ENCODE results near the gene TRIM69. TPM values are rescaled to one million over a fixed set of nuclear protein-coding genes. Genes with fewer than 3 reads are reported as not detected.

Gene TRIM69
- total RNA-seq, 1 donor from 2014 or later, result 35.4 TPM

DNA sequence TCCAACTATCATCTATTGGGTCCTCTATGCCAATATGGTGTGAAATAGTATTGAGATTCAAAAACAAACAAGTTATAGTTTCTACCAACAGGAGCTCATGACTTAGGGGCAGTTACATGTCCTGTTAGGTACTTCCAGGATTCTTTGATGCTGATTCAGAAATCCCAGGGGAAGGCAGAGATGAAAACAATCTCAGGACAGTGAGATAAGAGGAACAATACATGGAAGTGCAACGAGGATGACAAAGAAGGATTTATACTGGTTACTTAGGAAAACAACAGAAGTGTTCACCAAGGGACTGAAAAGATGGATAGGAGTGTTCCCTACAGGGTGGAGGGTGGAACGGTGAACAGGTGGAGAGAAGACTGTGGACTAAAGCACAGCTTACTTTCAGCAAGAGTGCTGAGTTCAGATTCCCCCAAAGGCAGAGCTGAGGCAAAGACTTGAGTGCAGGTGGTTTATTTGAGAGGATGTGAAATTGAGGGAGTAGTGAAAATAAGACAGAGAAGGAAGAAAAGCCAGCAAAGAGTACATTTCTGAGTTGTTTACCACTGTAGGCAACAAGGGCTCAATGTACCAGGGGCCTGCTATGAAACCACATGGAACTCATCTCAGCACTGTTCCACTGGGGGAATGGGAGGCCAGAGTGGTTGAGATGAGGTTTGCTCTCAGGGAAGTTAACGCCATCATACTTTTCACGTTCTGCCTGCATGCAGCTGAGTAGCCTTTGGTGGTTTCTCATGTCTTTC is 68.1 kb downstream of the TRIM69 start:
- intact Hi-C loops (cut with micrococcal nuclease), result no loop called here
- ATAC-seq (ENCODE audit: low read depth), result no peak
- DNase-seq, result no peak
- Mint-ChIP-seq H3K4me1 (no peaks in the 10 kb centered on the region), H3K4me3 (no peak overlapping the region), H3K27me3 (peaks cover 11% of the 10 kb centered on the region), H3K9me3 (no peaks in the 10 kb centered on the region), H3K27ac (no peak overlapping the region), H3K36me3 (ENCODE audit: low read depth) (no peaks in the 10 kb centered on the region)
- ChIA-PET CTCF (no interaction called here), POLR2A (no interaction called here)
- TF ChIP-seq, protein P1, sequence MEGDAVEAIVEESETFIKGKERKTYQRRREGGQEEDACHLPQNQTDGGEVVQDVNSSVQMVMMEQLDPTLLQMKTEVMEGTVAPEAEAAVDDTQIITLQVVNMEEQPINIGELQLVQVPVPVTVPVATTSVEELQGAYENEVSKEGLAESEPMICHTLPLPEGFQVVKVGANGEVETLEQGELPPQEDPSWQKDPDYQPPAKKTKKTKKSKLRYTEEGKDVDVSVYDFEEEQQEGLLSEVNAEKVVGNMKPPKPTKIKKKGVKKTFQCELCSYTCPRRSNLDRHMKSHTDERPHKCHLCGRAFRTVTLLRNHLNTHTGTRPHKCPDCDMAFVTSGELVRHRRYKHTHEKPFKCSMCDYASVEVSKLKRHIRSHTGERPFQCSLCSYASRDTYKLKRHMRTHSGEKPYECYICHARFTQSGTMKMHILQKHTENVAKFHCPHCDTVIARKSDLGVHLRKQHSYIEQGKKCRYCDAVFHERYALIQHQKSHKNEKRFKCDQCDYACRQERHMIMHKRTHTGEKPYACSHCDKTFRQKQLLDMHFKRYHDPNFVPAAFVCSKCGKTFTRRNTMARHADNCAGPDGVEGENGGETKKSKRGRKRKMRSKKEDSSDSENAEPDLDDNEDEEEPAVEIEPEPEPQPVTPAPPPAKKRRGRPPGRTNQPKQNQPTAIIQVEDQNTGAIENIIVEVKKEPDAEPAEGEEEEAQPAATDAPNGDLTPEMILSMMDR (IDR thresholded peaks at IDR 0.05), result no peak

DNA sequence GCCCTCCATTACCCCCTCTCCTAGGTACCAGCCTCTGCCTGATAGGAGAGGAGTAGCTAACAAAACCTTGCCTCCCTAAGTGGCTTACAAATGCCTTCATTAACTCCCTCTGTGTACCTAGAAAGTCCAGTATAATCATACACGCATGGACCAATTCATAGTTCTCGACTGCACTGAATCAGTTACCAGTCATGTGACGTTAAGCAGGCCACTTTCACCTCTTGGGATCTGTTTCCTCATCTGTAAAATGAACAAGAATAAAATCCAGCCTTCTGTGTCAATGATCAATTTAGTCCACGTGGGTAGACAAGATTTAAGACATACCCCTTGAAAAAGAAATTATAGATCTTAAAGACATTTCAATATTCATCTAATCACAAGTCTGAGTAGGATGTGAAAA is 72.2 kb downstream of the TRIM69 start:
- Mint-ChIP-seq H3K4me3 (no peak overlapping the region), H3K27ac (no peak overlapping the region), H3K27me3 (peaks cover 10% of the 10 kb centered on the region), H3K36me3 (ENCODE audit: low read depth) (no peaks in the 10 kb centered on the region), H3K4me1 (no peaks in the 10 kb centered on the region), H3K9me3 (no peaks in the 10 kb centered on the region)
- TF ChIP-seq, protein P1 (IDR thresholded peaks at IDR 0.05), result no peak
- intact Hi-C loops (cut with micrococcal nuclease), result no loop called here
- CTCF ChIA-PET, result no interaction called here
- ATAC-seq (ENCODE audit: low read depth) (no peak), DNase-seq (no peak)
- POLR2A ChIA-PET, result no interaction called here

DNA sequence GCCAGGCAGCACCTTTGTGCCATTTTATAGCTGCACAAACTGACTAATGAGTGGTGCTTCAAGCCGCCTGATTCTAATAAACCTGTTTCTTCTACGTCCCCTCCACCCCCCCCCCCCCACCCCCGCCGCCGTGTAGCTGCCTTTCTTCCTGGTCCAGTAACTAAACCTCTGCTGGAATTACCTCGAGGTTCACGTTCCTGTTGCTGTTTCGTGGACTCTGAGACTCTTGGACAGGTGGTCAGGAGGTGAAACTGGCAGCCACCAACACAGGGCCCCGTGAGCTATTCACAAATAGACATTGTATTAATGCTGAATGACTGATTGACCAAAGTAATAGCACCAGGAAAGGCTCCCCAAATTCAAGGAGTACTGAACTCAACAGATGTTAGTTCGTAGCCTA is 73.9 kb downstream of the TRIM69 start:
- ATAC-seq (ENCODE audit: low read depth) (no peak), DNase-seq (no peak)
- TF ChIP-seq, protein P1 (IDR thresholded peaks at IDR 0.05), result no peak
- no peaks in the 10 kb centered on the region for H3K36me3 Mint-ChIP-seq (ENCODE audit: low read depth)
- intact Hi-C loops (cut with micrococcal nuclease), result no loop called here
- H3K27ac Mint-ChIP-seq, result no peak overlapping the region
- POLR2A ChIA-PET, result no interaction called here
- no peak overlapping the region for H3K4me3 Mint-ChIP-seq
- no peaks in the 10 kb centered on the region for H3K4me1 Mint-ChIP-seq
- H3K9me3 Mint-ChIP-seq, result no peaks in the 10 kb centered on the region
- CTCF ChIA-PET, result no interaction called here
- H3K27me3 Mint-ChIP-seq, result peaks cover 10% of the 10 kb centered on the region

DNA sequence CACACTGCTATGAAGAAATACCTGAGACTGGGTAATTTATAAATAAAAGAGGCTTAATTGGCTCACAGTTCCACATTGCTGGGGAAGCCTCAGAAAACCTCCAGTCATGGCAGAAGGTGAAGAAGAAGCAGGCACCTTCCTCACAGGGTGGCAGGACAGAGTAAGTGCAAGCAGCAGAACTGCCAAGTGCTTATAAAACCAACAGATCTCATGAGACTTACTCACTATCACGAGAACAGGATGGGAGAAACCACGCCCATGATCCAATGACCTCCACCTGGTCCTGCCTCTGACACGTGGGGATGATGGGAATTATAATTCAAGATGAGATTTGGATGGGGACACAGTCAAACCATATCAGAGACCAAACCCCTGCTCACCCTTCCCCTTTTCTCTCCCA is 75.0 kb downstream of the TRIM69 start:
- no peaks in the 10 kb centered on the region for H3K9me3 Mint-ChIP-seq
- ChIA-PET CTCF (no interaction called here), POLR2A (no interaction called here)
- H3K27me3 Mint-ChIP-seq, result peaks cover 8% of the 10 kb centered on the region
- no peaks in the 10 kb centered on the region for H3K4me1 Mint-ChIP-seq
- TF ChIP-seq, protein P1 (IDR thresholded peaks at IDR 0.05), result no peak
- DNase-seq, result no peak
- no peaks in the 10 kb centered on the region for H3K36me3 Mint-ChIP-seq (ENCODE audit: low read depth)
- H3K4me3 Mint-ChIP-seq, result no peak overlapping the region
- intact Hi-C loops (cut with micrococcal nuclease), result no loop called here
- no peak overlapping the region for H3K27ac Mint-ChIP-seq
- no peak for ATAC-seq (ENCODE audit: low read depth)

DNA sequence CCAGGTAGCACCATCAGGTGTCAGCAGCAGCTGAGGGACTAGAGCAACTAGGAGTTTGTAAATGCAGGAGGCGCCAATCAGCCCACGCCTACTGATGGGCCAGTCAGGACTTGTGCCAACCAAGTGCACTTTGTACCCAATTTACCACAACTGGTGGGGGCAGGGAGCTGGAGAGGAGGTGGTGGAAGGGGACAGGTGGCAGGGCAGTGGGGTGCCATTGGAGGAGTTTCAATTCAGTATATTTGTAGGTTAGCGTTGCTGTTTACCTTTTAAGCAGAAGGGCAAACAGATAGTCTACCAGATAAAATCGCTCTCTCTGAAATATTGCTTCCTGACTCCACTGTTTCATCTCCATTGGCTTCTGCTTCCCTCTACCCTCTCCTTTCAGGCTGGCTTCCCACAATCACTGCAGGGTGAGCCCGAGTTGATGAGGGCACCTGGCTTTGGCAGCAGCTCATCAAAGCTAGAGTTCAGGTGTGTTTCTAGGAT is 75.7 kb downstream of the TRIM69 start:
- Mint-ChIP-seq H3K4me3 (no peak overlapping the region), H3K36me3 (ENCODE audit: low read depth) (no peaks in the 10 kb centered on the region), H3K27me3 (peaks cover 8% of the 10 kb centered on the region), H3K27ac (no peak overlapping the region), H3K9me3 (no peaks in the 10 kb centered on the region), H3K4me1 (no peaks in the 10 kb centered on the region)
- intact Hi-C loops (cut with micrococcal nuclease), result no loop called here
- no peak for DNase-seq
- POLR2A ChIA-PET, result no interaction called here
- no peak for ATAC-seq (ENCODE audit: low read depth)
- CTCF ChIA-PET, result no interaction called here
- TF ChIP-seq, protein P1 (IDR thresholded peaks at IDR 0.05), result no peak

All from activated B cell treated with CpG ODN at 0.5 μM for 24 hours (primary cell).